GM18951 (cell line): ENCODE data around the gene DCC.

Source experiments
- POLR2A ChIP-seq: IDR thresholded peaks from 4 replicates; pipeline ENCODE4 v1.6.1; 2011; ENCODE audit warnings: mild to moderate bottlenecking; ENCODE audit not compliant: insufficient read length, insufficient read depth; ENCODE audit errors: extremely low read depth
- in situ Hi-C: fragments of 300-500 bp; cut with MboI; formaldehyde crosslinking; loops from one replicate; pipeline ENCODE4 v1.12.0; 2022; ENCODE audit warnings: low sequenced_read_pairs, mixed read lengths, inconsistent platforms; ENCODE audit not compliant: unreplicated experiment

DCC gene

GRCh38 chr18:52415131-52415530, 75.1 kb downstream of the DCC start:
- in situ Hi-C loops = no loop called here
- no peak for TF ChIP-seq POLR2A

GRCh38 chr18:52422985-52423601, 83.1 kb downstream of the DCC start:
- no peak for TF ChIP-seq POLR2A
- in situ Hi-C loops = no loop called here

GRCh38 chr18:52426041-52426440, 86.0 kb downstream of the DCC start:
- TF ChIP-seq POLR2A = no peak
- in situ Hi-C loops = no loop called here

- in situ Hi-C loops = no loop called here
- TF ChIP-seq POLR2A = no peak
These were observed 86.5 kb downstream of the DCC start for GRCh38 chr18:52426462-52426861.

GRCh38 chr18:52427521-52428175, 87.7 kb downstream of the DCC start:
- no peak for TF ChIP-seq POLR2A
- in situ Hi-C loops = no loop called here

- in situ Hi-C loops = no loop called here
- no peak for TF ChIP-seq POLR2A
These were observed 91.7 kb downstream of the DCC start for GRCh38 chr18:52431683-52432082.

GRCh38 chr18:52433797-52434196, 93.8 kb downstream of the DCC start:
- in situ Hi-C loops = no loop called here
- no peak for TF ChIP-seq POLR2A

GRCh38 chr18:52435301-52435700, 95.3 kb downstream of the DCC start:
- no peak for TF ChIP-seq POLR2A
- in situ Hi-C loops = no loop called here

- in situ Hi-C loops = no loop called here
- TF ChIP-seq POLR2A = no peak
These were observed 97.2 kb downstream of the DCC start for GRCh38 chr18:52437161-52437560.

GRCh38 chr18:52439457-52439856, 99.5 kb downstream of the DCC start:
- in situ Hi-C loops = no loop called here
- TF ChIP-seq POLR2A = no peak

GRCh38 chr18:52441794-52442193, 101.8 kb downstream of the DCC start:
- in situ Hi-C loops = no loop called here
- TF ChIP-seq POLR2A = no peak

- in situ Hi-C loops = no loop called here
- no peak for TF ChIP-seq POLR2A
These were observed 102.7 kb downstream of the DCC start for GRCh38 chr18:52442686-52443085.

- in situ Hi-C loops = no loop called here
- no peak for TF ChIP-seq POLR2A
These were observed 111.3 kb downstream of the DCC start for GRCh38 chr18:52451256-52451655.

GRCh38 chr18:52451851-52452250, 111.9 kb downstream of the DCC start:
- TF ChIP-seq POLR2A = no peak
- in situ Hi-C loops = no loop called here
